Measurements from ENCODE around the gene TOM1L2.

The TOM1L2 gene

DNA sequence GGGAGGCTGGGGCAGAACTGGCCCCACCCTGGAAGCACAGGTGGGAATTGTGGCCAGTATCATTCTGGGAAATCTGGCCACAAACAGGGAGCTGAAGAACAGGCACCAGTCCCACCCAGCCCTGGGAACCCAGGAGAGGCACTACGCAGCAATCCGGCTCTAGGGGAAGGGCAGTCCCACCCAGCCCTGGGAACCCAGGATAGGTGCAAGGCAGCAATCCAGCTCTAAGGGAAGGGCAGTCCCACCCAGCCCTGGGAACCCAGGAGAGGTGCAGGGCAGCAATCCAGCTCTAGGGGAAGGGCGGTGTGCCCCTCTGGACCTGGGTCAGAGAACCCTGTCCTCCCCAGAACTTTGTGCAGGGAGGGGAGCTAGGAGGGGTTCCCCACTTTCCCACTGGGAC is 7.6 kb upstream of the TOM1L2 start:
- Histone ChIP-seq H3K9me2 (replicated peaks; ENCODE audit: control insufficient read depth, low read length) (no peaks in the 10 kb centered on the region), H4K20me1 (ENCODE audit: control insufficient read depth, insufficient read depth, low read depth, low read length) (no peaks in the 10 kb centered on the region), H3K4me3 (ENCODE audit: low read length) (no peak overlapping the region), H3K27me3 (ENCODE audit: control insufficient read depth, low read length) (no peaks in the 10 kb centered on the region; the same call in 1 of the 2 replicates), H3K4me2 (ENCODE audit: low read length) (no peak overlapping the region), H3F3A (ENCODE audit: control insufficient read depth, insufficient read depth) (no peaks in the 10 kb centered on the region), H3K9me3 (ENCODE audit: control insufficient read depth, insufficient read depth, low read length) (no peaks in the 10 kb centered on the region), H3K27ac (ENCODE audit: low read depth, low read length) (no peak overlapping the region), H3K4me1 (ENCODE audit: control insufficient read depth, low read length) (no peaks in the 10 kb centered on the region), H3K79me2 (ENCODE audit: control insufficient read depth, low read length) (no peaks in the 10 kb centered on the region), H3K36me3 (ENCODE audit: control insufficient read depth, low read length) (no peaks in the 10 kb centered on the region)
- no peak for TF ChIP-seq EZH2phosphoT487 (IDR thresholded peaks at IDR 0.05; ENCODE audit: borderline replicate concordance, low read length)
- TF ChIP-seq CTCF (IDR thresholded peaks at IDR 0.05; ENCODE audit: low read depth, low read length, poor library complexity, severe bottlenecking): no peak

DNA sequence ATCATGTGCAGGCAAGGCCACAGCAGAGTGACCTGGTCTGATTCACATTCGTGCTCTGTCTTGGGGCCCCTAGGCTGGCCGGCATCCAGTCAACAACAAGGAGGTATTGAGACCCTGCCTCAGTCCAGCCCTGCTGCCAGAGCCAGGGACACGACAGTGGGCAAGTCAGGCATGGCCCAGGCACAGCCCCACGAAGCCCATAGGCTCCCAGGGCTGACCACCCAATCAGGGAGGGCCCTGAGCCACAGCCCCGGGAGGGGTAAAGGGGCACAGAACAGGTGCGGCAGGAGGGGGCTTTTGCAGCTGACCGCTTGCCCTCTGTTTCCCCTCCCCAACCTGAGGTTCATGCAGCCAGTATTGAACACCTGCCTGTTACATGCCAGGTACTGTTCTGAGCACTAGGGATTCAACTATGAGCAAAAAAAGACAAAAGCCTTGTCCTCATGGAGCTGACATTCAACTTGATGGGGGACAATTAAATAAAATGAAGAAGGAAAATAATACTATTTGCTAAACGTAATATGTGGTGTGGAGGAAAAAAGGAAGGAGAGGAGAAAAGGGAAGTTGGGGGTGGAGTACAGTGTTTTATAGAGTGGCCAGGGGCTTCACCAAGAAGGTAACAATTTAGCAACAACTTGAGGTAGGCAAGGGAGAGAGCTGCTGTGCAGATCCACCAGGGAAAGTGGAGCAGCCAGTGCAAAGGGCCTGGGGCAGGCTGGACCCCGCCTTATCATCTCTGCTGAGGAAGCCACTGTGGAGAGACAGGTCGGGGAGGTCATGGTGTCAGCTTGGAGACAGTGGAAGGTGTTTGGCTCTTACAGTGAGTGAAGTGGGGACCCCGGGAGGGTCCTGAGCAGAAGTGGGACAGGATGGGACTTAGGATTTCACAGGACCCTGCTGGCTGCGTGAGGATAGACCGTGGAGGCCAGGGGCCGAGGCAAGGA is 6.6 kb upstream of the TOM1L2 start:
- Histone ChIP-seq H3K27ac (ENCODE audit: low read depth, low read length) (no peak overlapping the region), H3K9me2 (replicated peaks; ENCODE audit: control insufficient read depth, low read length) (no peaks in the 10 kb centered on the region)
- TF ChIP-seq EZH2phosphoT487 (IDR thresholded peaks at IDR 0.05; ENCODE audit: borderline replicate concordance, low read length) (no peak), CTCF (IDR thresholded peaks at IDR 0.05; ENCODE audit: low read depth, low read length, poor library complexity, severe bottlenecking) (no peak)

GRCh38 chr17:17976931-17977570 is 4.9 kb upstream of the TOM1L2 start:
- Histone ChIP-seq H3K4me2 (ENCODE audit: low read length) (no peak overlapping the region), H3K4me3 (ENCODE audit: low read length) (no peak overlapping the region), H3K9me3 (ENCODE audit: control insufficient read depth, insufficient read depth, low read length) (no peaks in the 10 kb centered on the region), H4K20me1 (ENCODE audit: control insufficient read depth, insufficient read depth, low read depth, low read length) (no peaks in the 10 kb centered on the region), H3K79me2 (ENCODE audit: control insufficient read depth, low read length) (no peaks in the 10 kb centered on the region), H3K27ac (ENCODE audit: low read depth, low read length) (no peak overlapping the region), H3K4me1 (ENCODE audit: control insufficient read depth, low read length) (peaks cover 4% of the 10 kb centered on the region), H3K36me3 (ENCODE audit: control insufficient read depth, low read length) (no peaks in the 10 kb centered on the region), H3K27me3 (ENCODE audit: control insufficient read depth, low read length) (no peaks in the 10 kb centered on the region; the same call in none of the 2 replicates), H3F3A (ENCODE audit: control insufficient read depth, insufficient read depth) (no peaks in the 10 kb centered on the region), H3K9me2 (replicated peaks; ENCODE audit: control insufficient read depth, low read length) (no peaks in the 10 kb centered on the region)
- TF ChIP-seq CTCF (IDR thresholded peaks at IDR 0.05; ENCODE audit: low read depth, low read length, poor library complexity, severe bottlenecking) (no peak), EZH2phosphoT487 (IDR thresholded peaks at IDR 0.05; ENCODE audit: borderline replicate concordance, low read length) (no peak)

More for the DNA sequence above, 6.6 kb upstream of the TOM1L2 start:
- Histone ChIP-seq H3K79me2 (ENCODE audit: control insufficient read depth, low read length) (no peaks in the 10 kb centered on the region), H3K9me3 (ENCODE audit: control insufficient read depth, insufficient read depth, low read length) (no peaks in the 10 kb centered on the region), H3K4me3 (ENCODE audit: low read length) (no peak overlapping the region), H3K36me3 (ENCODE audit: control insufficient read depth, low read length) (no peaks in the 10 kb centered on the region), H3F3A (ENCODE audit: control insufficient read depth, insufficient read depth) (no peaks in the 10 kb centered on the region), H3K4me2 (ENCODE audit: low read length) (no peak overlapping the region), H4K20me1 (ENCODE audit: control insufficient read depth, insufficient read depth, low read depth, low read length) (no peaks in the 10 kb centered on the region), H3K27me3 (ENCODE audit: control insufficient read depth, low read length) (no peaks in the 10 kb centered on the region; the same call in none of the 2 replicates), H3K4me1 (ENCODE audit: control insufficient read depth, low read length) (no peaks in the 10 kb centered on the region)
